Measurements from ENCODE around the gene CTPS2. TPM values are rescaled to one million over a fixed set of nuclear protein-coding genes. Genes with fewer than 3 reads are reported as not detected.

Gene CTPS2
- total and polyA plus RNA-seq, 10 donors = 5.3 to 11.7 (median 9.5) TPM

GRCh38 chrX:16750136-16750535, 37.7 kb upstream of the CTPS2 start:
- TF ChIP-seq POLR2AphosphoS5 (IDR thresholded peaks at IDR 0.05) (no peak), POLR2A (IDR thresholded peaks at IDR 0.05) (no peak), CTCF (IDR thresholded peaks at IDR 0.05 in 8 of 11, conservative IDR thresholded peaks at IDR 0.05 in 3 of 11) (no peak)
- H3K27ac ChIP-seq = no peak overlapping the region
- WGBS, 5 donors = 94 to 98% (median 97%) methylated on average over 7 of the region's 7 CpGs
- H3K27me3 ChIP-seq (replicated peaks in 1 of 7) = no peaks in the 10 kb centered on the region
- no peak for DNase-seq
- H3K4me1 ChIP-seq = no peaks in the 10 kb centered on the region
- no peaks in the 10 kb centered on the region for H3K9me3 ChIP-seq
- no peak overlapping the region for H3K4me3 ChIP-seq
- H3K36me3 ChIP-seq = peaks cover 2 to 93% (median 45%) of the 10 kb centered on the region in 6 donors
- intact Hi-C loops (cut with DNase I; ENCODE audit: low total_unique reads) = no loop called here

- H3K27me3 ChIP-seq (replicated peaks in 1 of 7) = no peaks in the 10 kb centered on the region
- TF ChIP-seq POLR2AphosphoS5 (IDR thresholded peaks at IDR 0.05) (no peak), POLR2A (IDR thresholded peaks at IDR 0.05) (no peak), CTCF (IDR thresholded peaks at IDR 0.05 in 8 of 11, conservative IDR thresholded peaks at IDR 0.05 in 3 of 11) (no peak)
- 87 to 97% (median 92%) methylated on average over 5 of the region's 5 CpGs for WGBS, 5 donors
- DNase-seq = no peak
- intact Hi-C loops (cut with DNase I; ENCODE audit: low total_unique reads) = no loop called here
- H3K9me3 ChIP-seq = no peaks in the 10 kb centered on the region
- H3K4me1 ChIP-seq = no peaks in the 10 kb centered on the region
- H3K27ac ChIP-seq = no peak overlapping the region
- H3K4me3 ChIP-seq = no peak overlapping the region
- peaks cover 7 to 93% (median 52%) of the 10 kb centered on the region in 6 donors for H3K36me3 ChIP-seq
Observed at GRCh38 chrX:16748425-16748824, 36.0 kb upstream of the CTPS2 start.

- no peaks in the 10 kb centered on the region for H3K4me1 ChIP-seq
- no peaks in the 10 kb centered on the region for H3K27me3 ChIP-seq (replicated peaks in 1 of 7)
- WGBS, 5 donors = 79 to 93% (median 86%) methylated on average over 5 of the region's 5 CpGs
- no peak for TF ChIP-seq POLR2AphosphoS5 (IDR thresholded peaks at IDR 0.05)
- no peak for TF ChIP-seq CTCF (IDR thresholded peaks at IDR 0.05 in 8 of 11, conservative IDR thresholded peaks at IDR 0.05 in 3 of 11)
- TF ChIP-seq POLR2A (IDR thresholded peaks at IDR 0.05) = no peak
- DNase-seq = no peak
- H3K36me3 ChIP-seq = peaks cover 10 to 100% (median 66%) of the 10 kb centered on the region in 6 donors
- no peaks in the 10 kb centered on the region for H3K9me3 ChIP-seq
- intact Hi-C loops (cut with DNase I; ENCODE audit: low total_unique reads) = no loop called here
- no peak overlapping the region for H3K27ac ChIP-seq
- H3K4me3 ChIP-seq = no peak overlapping the region
Observed at GRCh38 chrX:16745659-16746058, 33.2 kb upstream of the CTPS2 start.

GRCh38 chrX:16745102-16745501, 32.6 kb upstream of the CTPS2 start:
- DNase-seq = no peak
- Histone ChIP-seq H3K27ac (no peak overlapping the region), H3K4me3 (no peak overlapping the region), H3K27me3 (replicated peaks in 1 of 7) (no peaks in the 10 kb centered on the region), H3K4me1 (no peaks in the 10 kb centered on the region), H3K9me3 (no peaks in the 10 kb centered on the region), H3K36me3 (peaks cover 10 to 99% (median 68%) of the 10 kb centered on the region in 6 donors)
- no peak for TF ChIP-seq POLR2A (IDR thresholded peaks at IDR 0.05)
- no peak for TF ChIP-seq POLR2AphosphoS5 (IDR thresholded peaks at IDR 0.05)
- no peak for TF ChIP-seq CTCF (IDR thresholded peaks at IDR 0.05 in 8 of 11, conservative IDR thresholded peaks at IDR 0.05 in 3 of 11)
- WGBS, 5 donors = 87 to 94% (median 87%) methylated on average over 2 to 5 of the region's 5 CpGs
- intact Hi-C loops (cut with DNase I; ENCODE audit: low total_unique reads) = no loop called here

Measured in spleen (tissue), 11 donors.